Smooth muscle cell of the brain vasculature (primary cell): ENCODE measurements around the gene PARVB.

ENCODE experiments used
- DNase-seq: peaks from one replicate; pipeline ENCODE4 v3.0.0-alpha.2; 2012; ENCODE audit warnings: low read depth, low spot score

Gene PARVB

DNA sequence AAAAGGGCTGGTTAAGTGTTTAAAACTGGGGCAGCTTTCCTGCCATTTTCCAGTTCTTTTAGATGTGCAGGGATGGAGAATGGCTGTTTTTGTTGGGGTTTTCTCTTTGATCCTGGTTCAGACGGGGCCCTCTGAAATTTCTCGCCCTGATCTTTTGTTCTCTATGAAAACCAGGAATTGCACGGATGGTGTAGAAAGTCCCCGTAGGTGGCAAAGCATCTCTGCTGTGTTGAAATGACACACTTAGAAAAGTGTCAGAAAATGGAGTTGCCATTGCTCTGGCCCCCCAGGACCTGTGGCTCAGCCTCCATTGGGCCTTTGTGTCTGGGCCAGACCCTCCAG, 63.0 kb downstream of the PARVB start:
- DNase-seq = no peak

- DNase-seq = no peak
These were observed 65.0 kb downstream of the PARVB start for GRCh38 chr22:44088976-44089570.

- DNase-seq = no peak
These were observed 65.8 kb downstream of the PARVB start for GRCh38 chr22:44089717-44090570.

GRCh38 chr22:44090571-44090905, 66.4 kb downstream of the PARVB start:
- DNase-seq = no peak

- DNase-seq = no peak
These were observed 67.1 kb downstream of the PARVB start for GRCh38 chr22:44091021-44091721.

DNA sequence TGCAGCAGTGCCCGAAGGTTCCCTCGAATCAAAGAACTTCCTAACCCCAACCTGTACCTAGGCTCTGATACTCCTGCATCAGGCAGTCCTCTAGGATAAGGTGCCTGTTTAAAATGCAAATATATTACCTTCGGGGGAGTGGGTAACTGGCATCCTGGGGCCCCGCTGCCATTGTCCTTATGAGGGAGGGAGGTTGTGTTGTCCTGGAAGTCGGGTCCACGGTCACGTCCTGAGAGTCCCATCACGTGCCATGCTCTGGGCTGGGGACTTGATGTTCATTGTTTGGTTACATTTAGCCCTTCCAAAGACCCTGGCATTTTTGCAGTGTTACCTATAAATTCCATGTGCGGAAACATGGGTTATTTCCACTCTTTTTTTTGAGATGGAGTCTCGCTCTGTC, 67.6 kb downstream of the PARVB start:
- no peak for DNase-seq

GRCh38 chr22:44092636-44093220, 68.6 kb downstream of the PARVB start:
- DNase-seq = no peak

DNA sequence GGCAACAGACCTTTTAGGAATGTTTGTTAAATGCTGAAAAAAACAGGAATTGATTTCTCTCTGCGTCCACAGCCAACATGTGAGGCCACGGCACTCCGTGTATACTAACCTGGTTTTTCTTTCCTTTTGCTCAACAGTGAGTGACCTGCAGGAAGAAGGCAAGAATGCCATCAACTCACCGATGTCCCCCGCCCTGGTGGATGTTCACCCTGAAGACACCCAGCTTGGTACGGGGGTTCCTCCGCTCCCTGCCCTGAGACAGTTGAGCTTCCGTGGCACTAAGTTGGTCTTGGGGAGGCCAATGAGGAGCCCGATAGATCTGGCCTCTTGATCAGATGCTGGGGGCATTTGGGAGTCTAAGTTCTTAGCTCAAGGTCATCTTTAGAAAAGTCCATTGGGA, 69.7 kb downstream of the PARVB start:
- DNase-seq = no peak

- no peak for DNase-seq
These were observed 70.7 kb downstream of the PARVB start for GRCh38 chr22:44094751-44095302.

DNA sequence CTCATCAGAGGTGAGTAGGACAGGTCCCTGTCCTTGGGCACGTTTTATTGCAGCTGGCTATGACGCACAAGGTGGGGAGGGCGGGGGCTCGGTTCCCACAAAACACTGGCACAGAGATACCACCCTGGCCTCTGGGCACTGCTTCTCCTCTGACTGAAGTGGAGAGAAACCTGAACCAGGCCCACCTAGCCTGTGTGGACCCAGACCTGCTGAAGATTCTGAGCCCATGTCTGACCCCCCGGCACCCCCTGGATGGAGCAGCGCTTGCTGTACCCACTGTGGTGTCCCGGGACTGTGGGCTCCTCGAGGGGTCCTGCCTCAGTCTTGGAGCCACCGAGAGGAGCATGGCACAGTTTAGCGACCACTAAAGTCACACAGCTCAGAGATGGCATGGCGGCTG, 72.6 kb downstream of the PARVB start:
- no peak for DNase-seq

GRCh38 chr22:44097263-44098020, 73.3 kb downstream of the PARVB start:
- DNase-seq = no peak

DNA sequence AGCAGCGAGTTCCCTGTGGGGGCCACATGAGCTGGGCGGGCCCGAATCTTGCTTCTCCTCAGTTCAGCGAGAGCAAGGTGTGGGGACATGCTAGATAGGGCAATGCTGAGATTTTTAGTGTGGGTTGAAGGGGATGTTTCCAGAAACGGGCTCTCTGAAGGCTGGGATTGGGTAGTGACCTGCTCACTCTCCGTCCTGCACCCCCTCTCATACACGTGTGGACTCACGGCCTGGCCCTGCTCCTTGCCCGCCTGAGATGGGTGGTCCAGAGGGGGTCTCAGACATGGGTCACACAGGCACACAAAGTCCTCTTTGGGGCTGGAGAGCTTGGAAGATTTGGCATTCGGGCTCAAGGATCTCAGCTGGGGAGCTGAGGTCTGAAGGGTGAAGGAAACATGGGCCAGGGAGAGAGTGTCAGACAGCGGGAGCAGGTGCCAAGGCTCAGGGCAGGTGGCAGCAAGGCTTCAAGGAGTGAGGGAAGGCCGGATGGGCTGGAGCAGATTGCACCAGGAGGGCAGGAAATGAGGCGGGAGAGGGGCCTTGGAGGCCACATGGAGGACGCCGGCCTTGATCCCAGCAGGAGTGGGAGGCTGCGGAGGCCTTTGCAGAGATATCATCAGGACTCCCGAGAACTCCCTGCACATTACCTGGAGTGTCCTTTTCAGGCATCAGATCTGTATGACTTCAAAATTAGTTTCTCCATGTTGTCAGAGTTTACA, 74.1 kb downstream of the PARVB start:
- no peak for DNase-seq

DNA sequence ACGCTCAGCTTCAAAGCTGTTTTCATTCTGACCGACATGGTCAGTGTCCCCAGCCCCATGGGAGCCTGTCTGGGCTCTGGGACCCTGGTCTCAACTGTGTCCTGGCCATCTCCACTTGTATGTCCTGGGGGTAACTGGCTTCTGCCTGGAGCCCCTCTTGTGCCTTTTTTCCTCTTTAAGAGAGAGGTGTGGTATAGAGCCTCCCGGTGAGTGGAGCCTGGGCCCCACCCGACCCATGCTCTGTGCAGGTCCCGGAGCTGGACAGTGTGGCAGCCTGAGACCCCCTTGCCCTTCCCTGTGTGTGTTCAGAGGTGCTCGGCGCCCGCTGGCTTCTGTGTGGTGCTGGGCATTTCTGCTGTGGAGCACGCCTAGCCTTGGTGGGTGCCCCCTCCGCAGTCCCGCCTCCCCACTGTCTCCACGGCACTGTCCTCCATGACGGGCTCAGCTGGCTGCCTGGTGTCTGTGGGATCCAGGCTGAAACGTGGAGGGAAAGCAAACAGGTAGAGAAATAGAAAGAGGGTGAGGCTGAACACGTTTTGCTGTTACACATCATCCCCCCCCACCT, 74.9 kb downstream of the PARVB start:
- DNase-seq = no peak

DNA sequence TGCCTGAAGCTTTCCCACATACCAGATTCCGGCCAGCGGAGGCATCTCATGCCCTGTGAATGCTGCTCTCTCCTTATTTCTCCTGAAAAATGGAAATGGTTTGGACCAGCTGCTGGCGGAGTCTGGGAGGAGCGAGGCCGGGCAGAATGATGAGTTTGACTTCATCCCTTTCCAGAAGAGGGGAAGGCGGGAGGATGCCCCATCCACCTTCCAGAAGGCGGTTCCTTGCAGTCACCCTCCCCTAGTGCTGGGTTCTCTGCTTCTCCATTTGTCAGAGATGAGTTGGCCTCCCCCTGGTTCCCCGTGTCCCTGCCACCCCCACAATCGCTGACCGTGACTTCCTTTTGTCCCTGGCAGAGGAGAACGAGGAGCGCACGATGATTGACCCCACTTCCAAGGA, 75.6 kb downstream of the PARVB start:
- DNase-seq = no peak

- no peak for DNase-seq
These were observed 76.3 kb downstream of the PARVB start for GRCh38 chr22:44100411-44100810.

DNA sequence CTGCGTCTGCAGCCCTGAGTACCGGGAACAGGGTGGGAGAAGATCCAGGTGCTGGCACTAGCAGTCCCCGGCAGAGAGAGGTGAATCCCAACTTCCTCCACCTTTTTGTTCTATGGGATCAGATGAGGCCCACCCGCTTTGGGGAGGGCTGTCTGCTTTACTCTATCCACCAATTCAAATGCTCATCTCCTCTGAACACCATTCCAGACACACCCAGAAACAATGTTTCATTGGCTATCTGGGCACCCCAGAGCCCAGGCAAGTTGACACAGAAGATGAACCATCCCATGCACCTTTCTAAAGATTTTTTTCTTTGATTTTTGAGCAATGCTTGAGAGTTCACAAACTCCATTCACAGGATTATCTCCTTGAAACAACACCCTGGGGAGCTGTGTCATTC, 78.0 kb downstream of the PARVB start:
- no peak for DNase-seq

GRCh38 chr22:44102856-44103255, 78.8 kb downstream of the PARVB start:
- DNase-seq = no peak

GRCh38 chr22:44103735-44104480, 79.8 kb downstream of the PARVB start:
- DNase-seq = no peak

DNA sequence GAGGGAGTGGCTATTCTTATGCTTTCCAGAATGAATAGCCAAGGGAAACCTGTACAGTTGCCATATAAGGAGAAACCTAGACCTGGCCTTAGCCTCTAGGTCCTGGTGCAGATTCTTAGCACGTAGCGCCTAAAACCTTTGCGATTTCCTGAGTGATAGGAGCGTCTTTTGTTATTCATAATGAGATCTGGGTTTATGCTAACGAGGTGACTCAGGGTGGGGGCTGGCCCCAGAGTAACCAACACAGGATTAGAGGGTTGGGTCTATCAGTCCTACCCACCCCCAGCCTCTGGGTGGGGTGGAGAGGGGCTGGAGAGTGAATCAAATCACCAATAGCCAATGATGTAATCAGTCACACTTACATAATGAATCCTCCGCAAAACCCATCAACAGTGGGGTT, 83.2 kb downstream of the PARVB start:
- DNase-seq = no peak

- DNase-seq = no peak
These were observed 84.0 kb downstream of the PARVB start for GRCh38 chr22:44108076-44108475.
